Natural killer cell (primary cell): ENCODE measurements around the gene LRRC2. TPM values are rescaled to one million over a fixed set of nuclear protein-coding genes. Genes with fewer than 3 reads are reported as not detected.
A peak's percentile ranks its signal among the peaks of the same experiment; 100 is the strongest.

Experiments
- ATAC-seq, 3 donors: fragments of 150-1000 bp in 2 of 3; fragments of 200-7000 bp in 1 of 3; cut with Tn5 transposase; 1 replicate in 1 of 3; 2 replicates in 2 of 3; pipeline ENCODE4 v1.10.0; 2021; ENCODE audit warnings: mild to moderate bottlenecking in 2 of 3, moderate library complexity in 2 of 3
- DNase-seq, 2 donors: peaks; one replicate each; pipeline versions ENCODE4 v3.0.0 to v3.0.0-alpha.2; 2013 to 2021; ENCODE audit warnings: mixed read lengths in 1 of 2
- H3K27ac ChIP-seq: one replicate; pipeline ENCODE4 v1.5.1; 2013; ENCODE audit warnings: mild to moderate bottlenecking, low read length
- H3K27me3 ChIP-seq: one replicate; pipeline ENCODE4 v1.6.1; 2013; ENCODE audit warnings: low read length; ENCODE audit not compliant: control insufficient read depth, insufficient read depth
- H3K36me3 ChIP-seq: one replicate; pipeline ENCODE4 v1.6.1; 2013; ENCODE audit warnings: low read length; ENCODE audit not compliant: control insufficient read depth, insufficient read depth
- H3K4me1 ChIP-seq: one replicate; pipeline ENCODE4 v1.6.1; 2013; ENCODE audit warnings: low read length; ENCODE audit not compliant: control insufficient read depth, insufficient read depth
- H3K4me3 ChIP-seq: one replicate; pipeline ENCODE4 v1.5.1; 2013; ENCODE audit warnings: low read length
- H3K9me3 ChIP-seq: one replicate; pipeline ENCODE4 v1.6.1; 2013; ENCODE audit warnings: low read length; ENCODE audit not compliant: control insufficient read depth, insufficient read depth
- H3K27ac Mint-ChIP-seq, 2 donors: one replicate each; pipeline ENCODE4 v1.8.0; 2022; ENCODE audit warnings: mild to moderate bottlenecking in 2 of 2, mixed read lengths in 2 of 2, moderate library complexity in 1 of 2
- H3K27me3 Mint-ChIP-seq, 2 donors: one replicate each; pipeline ENCODE4 v1.8.0; 2022; ENCODE audit warnings: low read depth in 2 of 2, mixed read lengths in 2 of 2
- H3K36me3 Mint-ChIP-seq: one replicate; pipeline ENCODE4 v1.8.0; 2022; ENCODE audit warnings: mixed read lengths
- H3K4me1 Mint-ChIP-seq, 2 donors: one replicate each; pipeline ENCODE4 v1.8.0; 2022; ENCODE audit warnings: mixed read lengths in 2 of 2
- H3K4me3 Mint-ChIP-seq: one replicate; pipeline ENCODE4 v1.8.0; 2022; ENCODE audit warnings: mild to moderate bottlenecking, moderate library complexity, mixed read lengths
- H3K9me3 Mint-ChIP-seq, 2 donors: one replicate each; pipeline ENCODE4 v1.8.0; 2022; ENCODE audit warnings: mixed read lengths in 2 of 2
- CTCF ChIP-seq: fragments of 200-600 bp; IDR thresholded peaks from one replicate; pipeline ENCODE4 v1.8.0; 2022; ENCODE audit warnings: antibody characterized with exemption
- WGBS: methylation state at CpG from one replicate; pipeline ENCODE4 v1.1.7; 2013; ENCODE audit warnings: missing lambda C conversion rate; ENCODE audit not compliant: insufficient coverage; 5-methylcytosine and 5-hydroxymethylcytosine counted together
- intact Hi-C: fragments of 100-400 bp; cut with micrococcal nuclease; formaldehyde crosslinking; loops from one replicate; pipeline ENCODE4 v1.14.2; 2022
- total RNA-seq, 4 donors: library from RNA; stranded (reverse); fragments of 120-200 nt in 1 of 4; gene quantifications; one replicate each; pipeline versions ENCODE4 v1.2.3 to v1.2.4, GENCODE V29; 2013 to 2022

Gene LRRC2
- total RNA-seq, 3 donors from 2014 or later (not counting 1 experiment from before 2014, with no cell fraction given), result 0.18 TPM; not detected in 2

GRCh38 chr3:46490338-46491084, 75.6 kb downstream of the LRRC2 start:
- DNase-seq (no peak), ATAC-seq (no peak)
- H3K27ac ChIP-seq, result no peak overlapping the region
- H3K4me3 ChIP-seq, result no peak overlapping the region
- intact Hi-C loops, result no loop called here
- no peak for TF ChIP-seq CTCF
- H3K9me3 ChIP-seq, result no peaks in the 10 kb centered on the region
- Mint-ChIP-seq H3K36me3 (no peaks in the 10 kb centered on the region), H3K4me1 (peaks cover 8 to 10% of the 10 kb centered on the region in 2 donors), H3K27ac (no peak overlapping the region), H3K4me3 (no peak overlapping the region), H3K27me3 (peaks cover 0 to 5% of the 10 kb centered on the region in 2 donors), H3K9me3 (no peaks in the 10 kb centered on the region)
- H3K36me3 ChIP-seq, result no peaks in the 10 kb centered on the region
- H3K4me1 ChIP-seq, result peaks cover 13% of the 10 kb centered on the region
- WGBS, result 47% methylated on average over 1 of the region's 6 CpGs
- H3K27me3 ChIP-seq, result no peaks in the 10 kb centered on the region

- no peak overlapping the region for H3K4me3 ChIP-seq
- H3K4me1 ChIP-seq, result peaks cover 13% of the 10 kb centered on the region
- Mint-ChIP-seq H3K4me1 (peaks cover 8 to 10% of the 10 kb centered on the region in 2 donors), H3K36me3 (no peaks in the 10 kb centered on the region), H3K27ac (no peak overlapping the region), H3K9me3 (no peaks in the 10 kb centered on the region), H3K27me3 (peaks cover 0 to 5% of the 10 kb centered on the region in 2 donors), H3K4me3 (no peak overlapping the region)
- H3K27ac ChIP-seq, result no peak overlapping the region
- H3K27me3 ChIP-seq, result no peaks in the 10 kb centered on the region
- ATAC-seq (no peak), DNase-seq (peak in 1 of 2 donors; percentile 22)
- TF ChIP-seq CTCF, result no peak
- WGBS, result 85% methylated on average over 1 of the region's 1 CpG
- H3K36me3 ChIP-seq, result no peaks in the 10 kb centered on the region
- H3K9me3 ChIP-seq, result no peaks in the 10 kb centered on the region
- intact Hi-C loops, result loop anchor here (2.0 kb wide), 1 partner anchor 49 kb away; no protein-coding TSS in a partner anchor
Measured at GRCh38 chr3:46489875-46490274, 76.2 kb downstream of the LRRC2 start.

- H3K9me3 ChIP-seq, result no peaks in the 10 kb centered on the region
- H3K4me1 Mint-ChIP-seq, result peaks cover 8 to 10% of the 10 kb centered on the region in 2 donors
Measured at GRCh38 chr3:46489381-46489780, 76.7 kb downstream of the LRRC2 start.

More at GRCh38 chr3:46489381-46489780, 76.7 kb downstream of the LRRC2 start:
- Mint-ChIP-seq H3K36me3 (no peaks in the 10 kb centered on the region), H3K9me3 (no peaks in the 10 kb centered on the region), H3K4me3 (no peak overlapping the region), H3K27me3 (peaks cover 0 to 5% of the 10 kb centered on the region in 2 donors), H3K27ac (no peak overlapping the region)
- Histone ChIP-seq H3K4me1 (peaks cover 13% of the 10 kb centered on the region), H3K36me3 (no peaks in the 10 kb centered on the region), H3K27me3 (no peaks in the 10 kb centered on the region), H3K27ac (no peak overlapping the region), H3K4me3 (no peak overlapping the region)
- TF ChIP-seq CTCF, result no peak
- 91% methylated on average over 4 of the region's 4 CpGs for WGBS
- ATAC-seq, result no peak
- DNase-seq, result peak in 1 of 2 donors; percentile 10
- intact Hi-C loops, result loop anchor here (2.0 kb wide), 1 partner anchor 49 kb away; no protein-coding TSS in a partner anchor
